C4-2B (cell line): ENCODE measurements around the gene HAPLN1.

Experiments
- CTCF ChIP-seq: fragments of 450-650 bp; conservative IDR thresholded peaks from 2 replicates; pipeline ENCODE4 v1.5.1; 2017; ENCODE audit warnings: mild to moderate bottlenecking
- ZFX ChIP-seq: fragments of 450-650 bp; IDR thresholded peaks from 2 replicates; pipeline ENCODE4 v1.6.1; 2017

GRCh38 chr5:83672158-83672557 is 48.5 kb downstream of the HAPLN1 start:
- no peak for TF ChIP-seq CTCF
- no peak for TF ChIP-seq ZFX
